Fibroblast of lung (primary cell): ENCODE data around the gene RARRES2. TPM values are rescaled to one million over a fixed set of nuclear protein-coding genes. Genes with fewer than 3 reads are reported as not detected.

Experiments used
- DNase-seq, 2 donors: peaks; one replicate each; pipeline versions ENCODE4 v3.0.0 to v3.0.0-alpha.2; 2010; ENCODE audit warnings: low read depth in 2 of 2
- H2AFZ ChIP-seq: 2 replicates; pipeline ENCODE4 v1.5.1; 2012; ENCODE audit warnings: low read length, control low read depth, inconsistent platforms
- H3K27ac ChIP-seq: 2 replicates; pipeline ENCODE4 v1.5.1; 2011; ENCODE audit warnings: low read length, control low read depth; ENCODE audit not compliant: insufficient read depth
- H3K27me3 ChIP-seq: 2 replicates; pipeline ENCODE4 v1.5.1; 2011; ENCODE audit warnings: mild to moderate bottlenecking, low read length; ENCODE audit not compliant: control insufficient read depth, insufficient read depth
- H3K36me3 ChIP-seq: 2 replicates; pipeline ENCODE4 v1.5.1; 2011; ENCODE audit warnings: low read length; ENCODE audit not compliant: control insufficient read depth, insufficient read depth
- H3K4me1 ChIP-seq: 2 replicates; pipeline ENCODE4 v1.5.1; 2011; ENCODE audit warnings: low read length; ENCODE audit not compliant: control insufficient read depth, insufficient read depth; ENCODE audit errors: extremely low read depth
- H3K4me2 ChIP-seq: 2 replicates; pipeline ENCODE4 v1.5.1; 2011; ENCODE audit warnings: low read length, control low read depth; ENCODE audit not compliant: insufficient read depth; ENCODE audit errors: extremely low read depth
- H3K4me3 ChIP-seq, 4 experiments: fragments of 200-600 bp in 1 of 4; sonication (generic) in 1 of 4; replicated peaks in 1 of 4; 2 replicates each; pipeline ENCODE4 v1.5.1; 2011 to 2016; ENCODE audit warnings: low read length in 4 of 4, low read depth in 3 of 4, mild to moderate bottlenecking in 3 of 4, control low read depth in 2 of 4, inconsistent platforms in 1 of 4, mixed read lengths in 1 of 4; ENCODE audit not compliant: insufficient read depth in 1 of 4; ENCODE audit errors: control extremely low read depth in 1 of 4
- H3K79me2 ChIP-seq: 2 replicates; pipeline ENCODE4 v1.5.1; 2012; ENCODE audit warnings: mild to moderate bottlenecking, low read length, inconsistent platforms; ENCODE audit not compliant: control insufficient read depth, insufficient read depth
- H3K9ac ChIP-seq: 2 replicates; pipeline ENCODE4 v1.5.1; 2011; ENCODE audit warnings: mild to moderate bottlenecking, low read length, control low read depth; ENCODE audit not compliant: insufficient read depth
- H3K9me3 ChIP-seq: 2 replicates; pipeline ENCODE4 v1.5.1; 2012; ENCODE audit warnings: low read depth, low read length; ENCODE audit not compliant: control insufficient read depth, insufficient read depth
- H4K20me1 ChIP-seq: 2 replicates; pipeline ENCODE4 v1.5.1; 2011; ENCODE audit warnings: low read length; ENCODE audit not compliant: control insufficient read depth, insufficient read depth; ENCODE audit errors: extremely low read depth
- EZH2 ChIP-seq: IDR thresholded peaks from 2 replicates; pipeline ENCODE4 v1.5.1; 2012; ENCODE audit warnings: low read length, control low read depth, mild to moderate bottlenecking; ENCODE audit errors: missing control alignments
- polyA plus RNA-seq, 2 donors: library from polyadenylated mRNA; depleted of rRNA in 1 of 2; stranded (reverse) in 1 of 2; unstranded in 1 of 2; fragments of >200 nt; gene quantifications; 2 replicates each; pipeline ENCODE4 v1.2.1, GENCODE V29; 2011 to 2012; ENCODE audit warnings: missing spikeins in 1 of 2
- total RNA-seq: library from RNA; depleted of rRNA; stranded (reverse); fragments of >200 nt; gene quantifications from 2 replicates; pipeline ENCODE4 v1.2.1, GENCODE V29; 2014
- TF ChIP-seq, protein P1 (sequence below), 2 donors: IDR thresholded peaks in 1 of 2; conservative IDR thresholded peaks in 1 of 2; 1 replicate in 1 of 2; 2 replicates in 1 of 2; pipeline ENCODE4 v1.5.1; 2011 to 2012; ENCODE audit warnings: low read length in 2 of 2, control low read depth in 1 of 2, inconsistent platforms in 1 of 2, low read depth in 1 of 2, mild to moderate bottlenecking in 1 of 2

RARRES2 gene
- total and polyA plus RNA-seq, 2 donors (not counting 1 experiment from before 2014, with no cell fraction given) = 65.6 to 67.0 TPM

DNA sequence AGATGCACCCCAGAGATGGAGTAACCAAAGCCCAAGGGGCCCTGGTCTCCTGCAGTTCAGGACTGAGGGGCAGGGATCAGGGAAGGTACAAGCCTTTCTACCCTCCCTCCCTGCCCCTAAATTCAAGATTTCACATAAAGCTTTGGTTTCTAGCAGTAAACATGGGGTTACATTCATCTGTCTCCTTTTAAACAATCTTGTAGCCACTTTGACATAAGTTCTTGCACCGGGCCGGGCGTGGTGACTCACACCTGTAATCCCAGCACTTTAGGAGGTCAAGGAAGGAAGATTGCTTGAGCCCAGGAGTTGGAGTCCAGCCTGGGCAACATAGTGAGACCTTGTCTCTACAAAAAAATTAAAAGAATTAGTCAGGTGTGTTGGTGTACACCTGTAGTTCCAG, 14.1 kb downstream of the RARRES2 start:
- H3K79me2 ChIP-seq = no peaks in the 10 kb centered on the region
- DNase-seq = no peak
- H3K27me3 ChIP-seq = no peaks in the 10 kb centered on the region
- H3K9me3 ChIP-seq = no peaks in the 10 kb centered on the region
- no peaks in the 10 kb centered on the region for H3K4me1 ChIP-seq
- no peak overlapping the region for H3K4me2 ChIP-seq
- no peak overlapping the region for H3K9ac ChIP-seq
- H4K20me1 ChIP-seq = no peaks in the 10 kb centered on the region
- TF ChIP-seq, protein P1, sequence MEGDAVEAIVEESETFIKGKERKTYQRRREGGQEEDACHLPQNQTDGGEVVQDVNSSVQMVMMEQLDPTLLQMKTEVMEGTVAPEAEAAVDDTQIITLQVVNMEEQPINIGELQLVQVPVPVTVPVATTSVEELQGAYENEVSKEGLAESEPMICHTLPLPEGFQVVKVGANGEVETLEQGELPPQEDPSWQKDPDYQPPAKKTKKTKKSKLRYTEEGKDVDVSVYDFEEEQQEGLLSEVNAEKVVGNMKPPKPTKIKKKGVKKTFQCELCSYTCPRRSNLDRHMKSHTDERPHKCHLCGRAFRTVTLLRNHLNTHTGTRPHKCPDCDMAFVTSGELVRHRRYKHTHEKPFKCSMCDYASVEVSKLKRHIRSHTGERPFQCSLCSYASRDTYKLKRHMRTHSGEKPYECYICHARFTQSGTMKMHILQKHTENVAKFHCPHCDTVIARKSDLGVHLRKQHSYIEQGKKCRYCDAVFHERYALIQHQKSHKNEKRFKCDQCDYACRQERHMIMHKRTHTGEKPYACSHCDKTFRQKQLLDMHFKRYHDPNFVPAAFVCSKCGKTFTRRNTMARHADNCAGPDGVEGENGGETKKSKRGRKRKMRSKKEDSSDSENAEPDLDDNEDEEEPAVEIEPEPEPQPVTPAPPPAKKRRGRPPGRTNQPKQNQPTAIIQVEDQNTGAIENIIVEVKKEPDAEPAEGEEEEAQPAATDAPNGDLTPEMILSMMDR (conservative IDR thresholded peaks at IDR 0.05 in 1 of 2, IDR thresholded peaks at IDR 0.05 in 1 of 2; ENCODE audit: low read depth in 1 of 2, low read length in 2 of 2) = no peak
- TF ChIP-seq EZH2 = no peak
- H3K4me3 ChIP-seq = no peak overlapping the region
- H3K27ac ChIP-seq = no peak overlapping the region
- no peaks in the 10 kb centered on the region for H3K36me3 ChIP-seq
- H2AFZ ChIP-seq = no peak overlapping the region

GRCh38 chr7:150326657-150327268, 14.7 kb downstream of the RARRES2 start:
- no peak for DNase-seq
- H3K9ac ChIP-seq = no peak overlapping the region
- no peak overlapping the region for H3K4me3 ChIP-seq
- no peaks in the 10 kb centered on the region for H3K27me3 ChIP-seq
- TF ChIP-seq EZH2 = no peak
- TF ChIP-seq, protein P1 (conservative IDR thresholded peaks at IDR 0.05 in 1 of 2, IDR thresholded peaks at IDR 0.05 in 1 of 2; ENCODE audit: low read depth in 1 of 2, low read length in 2 of 2) = no peak
- H2AFZ ChIP-seq = no peak overlapping the region
- H3K79me2 ChIP-seq = no peaks in the 10 kb centered on the region
- no peaks in the 10 kb centered on the region for H3K4me1 ChIP-seq
- H4K20me1 ChIP-seq = no peaks in the 10 kb centered on the region
- no peak overlapping the region for H3K4me2 ChIP-seq
- H3K27ac ChIP-seq = no peak overlapping the region
- no peaks in the 10 kb centered on the region for H3K9me3 ChIP-seq
- no peaks in the 10 kb centered on the region for H3K36me3 ChIP-seq

- Histone ChIP-seq H3K4me3 (no peak overlapping the region), H4K20me1 (no peaks in the 10 kb centered on the region), H3K4me2 (no peak overlapping the region), H3K9ac (no peak overlapping the region), H3K9me3 (no peaks in the 10 kb centered on the region), H3K27ac (no peak overlapping the region), H3K4me1 (no peaks in the 10 kb centered on the region), H2AFZ (no peak overlapping the region), H3K36me3 (no peaks in the 10 kb centered on the region), H3K27me3 (no peaks in the 10 kb centered on the region), H3K79me2 (no peaks in the 10 kb centered on the region)
- no peak for DNase-seq
- TF ChIP-seq EZH2 = no peak
- TF ChIP-seq, protein P1 (conservative IDR thresholded peaks at IDR 0.05 in 1 of 2, IDR thresholded peaks at IDR 0.05 in 1 of 2; ENCODE audit: low read depth in 1 of 2, low read length in 2 of 2) = no peak
Observed at GRCh38 chr7:150325901-150326300, 15.5 kb downstream of the RARRES2 start.
